SU-DHL-6 (cell line): Measurements from ENCODE around the gene SIRPB1.

Source experiments
- H2AFZ ChIP-seq: fragments of 200-600 bp; sonication (generic); 2 replicates; pipeline ENCODE4 v1.6.1; 2014; ENCODE audit warnings: low read depth, mild to moderate bottlenecking, moderate library complexity, mixed read lengths, antibody characterized with exemption, low read length; ENCODE audit not compliant: severe bottlenecking
- H3F3A ChIP-seq: fragments of 200-600 bp; shearing (Covaris generic); 2 replicates; pipeline ENCODE4 v1.6.0; 2016; ENCODE audit warnings: antibody characterized with exemption, mild to moderate bottlenecking; ENCODE audit not compliant: insufficient read depth
- H3K27ac ChIP-seq: fragments of 200-600 bp; sonication (generic); 2 replicates; pipeline ENCODE4 v1.5.1; 2016; ENCODE audit warnings: low read depth, mild to moderate bottlenecking, low read length, moderate library complexity, mixed read lengths
- H3K27me3 ChIP-seq: fragments of 200-600 bp; sonication (generic), shearing (Covaris generic); 2 replicates; pipeline ENCODE4 v1.6.0; 2014; ENCODE audit warnings: mild to moderate bottlenecking, low read length
- H3K36me3 ChIP-seq: fragments of 200-600 bp; sonication (generic); 2 replicates; pipeline ENCODE4 v1.6.1; 2014; ENCODE audit warnings: mild to moderate bottlenecking, low read length, mixed read lengths
- H3K4me2 ChIP-seq: fragments of 300-600, 200-600 bp; shearing (Covaris generic), sonication (generic); 2 replicates; pipeline ENCODE4 v1.6.0; 2014; ENCODE audit warnings: low read length, low read depth, mild to moderate bottlenecking; ENCODE audit not compliant: poor library complexity, severe bottlenecking
- H3K4me3 ChIP-seq: fragments of 200-600 bp; sonication (generic); 2 replicates; pipeline ENCODE4 v1.5.1; 2014; ENCODE audit warnings: antibody characterized with exemption, low read length, mild to moderate bottlenecking, mixed read lengths; ENCODE audit not compliant: insufficient read depth, poor library complexity, severe bottlenecking
- H3K79me2 ChIP-seq: fragments of 200-600 bp; sonication (generic); 2 replicates; pipeline ENCODE4 v1.6.1; 2014; ENCODE audit warnings: mild to moderate bottlenecking, low read length, moderate library complexity; ENCODE audit not compliant: insufficient read depth
- H3K9ac ChIP-seq: fragments of 200-600 bp; sonication (generic); 2 replicates; pipeline ENCODE4 v1.7.0; 2014; ENCODE audit warnings: mild to moderate bottlenecking, low read length
- H3K9me2 ChIP-seq: fragments of 200-600 bp; sonication (generic); replicated peaks from 2 replicates; pipeline ENCODE4 v1.6.1; 2014; ENCODE audit warnings: low read length; ENCODE audit not compliant: insufficient read depth
- H3K9me3 ChIP-seq: fragments of 200-600 bp; sonication (generic); 2 replicates; pipeline ENCODE4 v1.6.1; 2014; ENCODE audit warnings: low read length, mixed read lengths; ENCODE audit not compliant: insufficient read depth
- H4K20me1 ChIP-seq: fragments of 200-600 bp; sonication (generic); 2 replicates; pipeline ENCODE4 v1.6.1; 2014; ENCODE audit warnings: low read depth, mild to moderate bottlenecking, antibody characterized with exemption, low read length, moderate library complexity, mixed read lengths
- EZH2phosphoT487 ChIP-seq: fragments of 200-600 bp; sonication (generic), shearing (Covaris generic); conservative IDR thresholded peaks from 2 replicates; pipeline ENCODE4 v1.6.1; 2018; ENCODE audit warnings: mild to moderate bottlenecking, antibody characterized with exemption, low read length, moderate library complexity, mixed read lengths
- TF ChIP-seq, protein P1 (sequence below): fragments of 200-600 bp; sonication (generic); IDR thresholded peaks from one replicate; pipeline ENCODE4 v1.5.1; 2017; ENCODE audit warnings: antibody characterized with exemption, mild to moderate bottlenecking, low read length, moderate library complexity; ENCODE audit not compliant: insufficient read depth, poor library complexity, severe bottlenecking

SIRPB1 gene

DNA sequence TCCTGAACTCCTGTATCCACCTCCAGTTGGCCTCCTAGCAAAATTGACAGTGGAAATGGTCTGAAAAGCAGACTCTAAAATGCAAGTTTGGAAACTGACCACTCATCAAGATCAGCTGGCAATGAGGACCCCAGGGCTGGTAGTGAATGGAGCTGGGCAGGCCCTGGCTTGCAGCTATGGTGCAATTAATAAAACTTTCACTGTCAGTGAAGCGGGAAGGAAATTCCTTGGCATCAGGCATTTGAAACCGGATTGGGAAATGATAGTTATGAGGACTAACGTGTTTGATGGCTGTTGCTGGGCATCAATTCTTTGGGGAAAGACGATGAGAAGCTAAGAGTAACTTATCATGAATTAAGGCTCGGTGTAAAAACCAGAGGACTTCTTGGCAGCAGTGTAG, 19.1 kb downstream of the SIRPB1 start:
- Histone ChIP-seq H3K9me2 (no peaks in the 10 kb centered on the region), H3K4me2 (no peak overlapping the region), H3K27me3 (no peaks in the 10 kb centered on the region), H3K36me3 (no peaks in the 10 kb centered on the region), H2AFZ (no peak overlapping the region), H3K79me2 (no peaks in the 10 kb centered on the region), H4K20me1 (no peaks in the 10 kb centered on the region), H3K9me3 (no peaks in the 10 kb centered on the region), H3K9ac (no peak overlapping the region), H3F3A (no peaks in the 10 kb centered on the region), H3K27ac (no peak overlapping the region), H3K4me3 (no peak overlapping the region)
- TF ChIP-seq, protein P1, sequence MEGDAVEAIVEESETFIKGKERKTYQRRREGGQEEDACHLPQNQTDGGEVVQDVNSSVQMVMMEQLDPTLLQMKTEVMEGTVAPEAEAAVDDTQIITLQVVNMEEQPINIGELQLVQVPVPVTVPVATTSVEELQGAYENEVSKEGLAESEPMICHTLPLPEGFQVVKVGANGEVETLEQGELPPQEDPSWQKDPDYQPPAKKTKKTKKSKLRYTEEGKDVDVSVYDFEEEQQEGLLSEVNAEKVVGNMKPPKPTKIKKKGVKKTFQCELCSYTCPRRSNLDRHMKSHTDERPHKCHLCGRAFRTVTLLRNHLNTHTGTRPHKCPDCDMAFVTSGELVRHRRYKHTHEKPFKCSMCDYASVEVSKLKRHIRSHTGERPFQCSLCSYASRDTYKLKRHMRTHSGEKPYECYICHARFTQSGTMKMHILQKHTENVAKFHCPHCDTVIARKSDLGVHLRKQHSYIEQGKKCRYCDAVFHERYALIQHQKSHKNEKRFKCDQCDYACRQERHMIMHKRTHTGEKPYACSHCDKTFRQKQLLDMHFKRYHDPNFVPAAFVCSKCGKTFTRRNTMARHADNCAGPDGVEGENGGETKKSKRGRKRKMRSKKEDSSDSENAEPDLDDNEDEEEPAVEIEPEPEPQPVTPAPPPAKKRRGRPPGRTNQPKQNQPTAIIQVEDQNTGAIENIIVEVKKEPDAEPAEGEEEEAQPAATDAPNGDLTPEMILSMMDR, result no peak
- no peak for TF ChIP-seq EZH2phosphoT487

DNA sequence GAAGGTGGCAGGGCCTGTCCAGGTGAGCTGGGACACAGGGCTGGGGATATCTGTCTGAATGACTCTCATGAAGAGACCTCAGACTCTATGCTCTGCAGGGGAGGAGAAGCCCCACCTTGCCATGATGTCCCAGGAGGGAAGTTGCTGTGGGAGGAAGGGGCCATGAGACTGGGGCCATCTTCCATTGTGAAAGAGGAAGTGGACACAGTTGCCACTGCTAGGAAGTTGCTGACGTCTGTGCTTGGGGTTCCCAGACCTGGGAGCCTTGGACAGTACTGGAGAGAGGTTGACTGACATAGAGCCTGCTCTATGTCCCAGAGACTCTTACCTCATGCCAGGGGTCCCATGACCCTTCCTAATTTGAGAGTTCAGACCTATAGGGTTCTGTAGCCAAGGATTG, 24.5 kb downstream of the SIRPB1 start:
- Histone ChIP-seq H3K4me2 (no peak overlapping the region), H3K9me2 (no peaks in the 10 kb centered on the region), H3K9me3 (no peaks in the 10 kb centered on the region), H3K4me3 (no peak overlapping the region), H3F3A (no peaks in the 10 kb centered on the region), H3K79me2 (no peaks in the 10 kb centered on the region), H3K27ac (no peak overlapping the region), H4K20me1 (no peaks in the 10 kb centered on the region), H3K9ac (no peak overlapping the region), H2AFZ (no peak overlapping the region), H3K36me3 (no peaks in the 10 kb centered on the region), H3K27me3 (no peaks in the 10 kb centered on the region)
- TF ChIP-seq, protein P1, result no peak
- TF ChIP-seq EZH2phosphoT487, result no peak

DNA sequence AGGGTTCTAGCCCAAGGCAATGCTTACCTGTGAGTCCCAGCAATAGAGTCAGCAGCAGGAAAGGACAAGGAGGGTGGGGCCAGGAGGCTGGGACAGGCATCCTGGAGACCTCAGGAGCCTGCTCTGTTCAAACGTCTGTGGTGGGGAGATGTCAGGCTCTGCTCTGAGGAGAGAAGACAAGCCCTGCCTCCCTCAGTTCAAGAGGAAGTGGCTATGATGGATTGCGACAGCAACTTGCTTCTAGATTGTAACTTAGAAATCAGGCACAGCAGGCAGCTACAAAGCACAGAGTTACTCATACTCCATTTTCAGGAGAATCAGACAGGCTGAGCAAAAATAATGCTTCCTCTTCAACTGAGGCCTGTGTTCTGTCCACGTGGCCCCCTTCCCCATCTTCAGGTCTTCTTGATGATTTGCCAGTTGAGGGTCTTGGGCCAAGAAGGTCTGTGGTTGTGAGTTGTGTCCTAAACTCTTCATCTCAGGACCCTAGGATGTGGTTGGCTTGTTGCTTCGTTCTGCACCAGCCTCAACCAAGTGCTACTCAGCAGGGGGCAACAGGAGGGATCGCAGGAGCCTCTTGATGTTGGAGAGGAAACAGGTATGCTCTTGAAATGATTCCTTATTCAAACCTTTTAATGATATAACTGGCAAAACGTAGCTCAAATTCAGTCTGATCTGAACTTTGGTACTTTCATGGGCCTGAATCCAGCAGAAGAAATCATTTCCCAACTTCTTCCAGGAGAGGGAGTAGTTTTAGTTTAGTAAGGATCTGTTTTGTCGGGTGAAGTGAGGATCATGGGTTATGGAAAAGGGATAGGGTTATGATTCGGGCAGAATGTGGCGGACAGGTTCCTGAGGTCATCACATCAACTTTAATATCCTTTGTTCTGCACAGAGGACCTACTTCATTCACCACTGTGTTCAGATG, 31.0 kb downstream of the SIRPB1 start:
- no peak overlapping the region for H3K4me3 ChIP-seq
- H3K79me2 ChIP-seq, result no peaks in the 10 kb centered on the region
- H4K20me1 ChIP-seq, result no peaks in the 10 kb centered on the region
- H3K9me3 ChIP-seq, result no peaks in the 10 kb centered on the region
- no peak overlapping the region for H3K4me2 ChIP-seq
- no peak overlapping the region for H2AFZ ChIP-seq
- no peak overlapping the region for H3K27ac ChIP-seq
- no peaks in the 10 kb centered on the region for H3K9me2 ChIP-seq
- H3F3A ChIP-seq, result no peaks in the 10 kb centered on the region
- H3K27me3 ChIP-seq, result no peaks in the 10 kb centered on the region
- TF ChIP-seq, protein P1, result no peak
- TF ChIP-seq EZH2phosphoT487, result no peak
- H3K36me3 ChIP-seq, result no peaks in the 10 kb centered on the region
- H3K9ac ChIP-seq, result no peak overlapping the region
